Measurements from ENCODE around the gene AMZ1.
"Not testable (repeated sequence)": the region's sequence is repeated elsewhere in the genome, so short reads cannot be mapped to it uniquely, and the experiment has no call there.

The AMZ1 gene

GRCh38 chr7:2728316-2729030 lies 40.5 kb downstream of the AMZ1 start:
- no peak for DNase-seq (ENCODE audit: low spot score)

- DNase-seq (ENCODE audit: low spot score) = no peak
Measured at GRCh38 chr7:2729031-2729892, 41.3 kb downstream of the AMZ1 start.

GRCh38 chr7:2729893-2730716 lies 42.1 kb downstream of the AMZ1 start:
- no peak for DNase-seq (ENCODE audit: low spot score)

- DNase-seq (ENCODE audit: low spot score) = no peak
Measured at GRCh38 chr7:2730846-2731770, 43.1 kb downstream of the AMZ1 start.

- DNase-seq (ENCODE audit: low spot score) = no peak
Measured at GRCh38 chr7:2732388-2732787, 44.4 kb downstream of the AMZ1 start.

GRCh38 chr7:2732959-2733584 lies 45.1 kb downstream of the AMZ1 start:
- no peak for DNase-seq (ENCODE audit: low spot score)

- DNase-seq (ENCODE audit: low spot score) = no peak
Measured at GRCh38 chr7:2734084-2734686, 46.2 kb downstream of the AMZ1 start.

- no peak for DNase-seq (ENCODE audit: low spot score)
Measured at GRCh38 chr7:2734751-2735571, 47.0 kb downstream of the AMZ1 start.

- no peak for DNase-seq (ENCODE audit: low spot score)
Measured at GRCh38 chr7:2735744-2736143, 47.7 kb downstream of the AMZ1 start.

- no peak for DNase-seq (ENCODE audit: low spot score)
Measured at GRCh38 chr7:2736411-2736914, 48.5 kb downstream of the AMZ1 start.

GRCh38 chr7:2737005-2737743 lies 49.2 kb downstream of the AMZ1 start:
- not testable (repeated sequence) for DNase-seq (ENCODE audit: low spot score)

- DNase-seq (ENCODE audit: low spot score) = no peak
Measured at GRCh38 chr7:2737771-2738540, 50.0 kb downstream of the AMZ1 start.

- DNase-seq (ENCODE audit: low spot score) = no peak
Measured at GRCh38 chr7:2738766-2739549, 51.0 kb downstream of the AMZ1 start.

GRCh38 chr7:2743523-2744185 lies 55.7 kb downstream of the AMZ1 start:
- not testable (repeated sequence) for DNase-seq (ENCODE audit: low spot score)

- DNase-seq (ENCODE audit: low spot score) = not testable (repeated sequence)
Measured at GRCh38 chr7:2748684-2749083, 60.7 kb downstream of the AMZ1 start.

GRCh38 chr7:2750004-2750407 lies 62.0 kb downstream of the AMZ1 start:
- no peak for DNase-seq (ENCODE audit: low spot score)
